Ascending aorta (tissue), 2 donors: ENCODE measurements around the gene RPL7A. TPM values are rescaled to one million over a fixed set of nuclear protein-coding genes. Genes with fewer than 3 reads are reported as not detected.

Experiments used
- DNase-seq, 2 donors: peaks; one replicate each; pipeline ENCODE4 v3.0.0-alpha.2; 2019; ENCODE audit warnings: low spot score in 2 of 2
- H3K27ac ChIP-seq, 2 donors: fragments of 200-600 bp; sonication (generic); one replicate each; pipeline ENCODE4 v1.5.1; 2016 to 2017; ENCODE audit warnings: mild to moderate bottlenecking in 1 of 2
- H3K27me3 ChIP-seq: fragments of 200-600 bp; sonication (generic); one replicate; pipeline ENCODE4 v1.5.1; 2017
- H3K36me3 ChIP-seq, 2 donors: fragments of 200-600 bp; sonication (generic); one replicate each; pipeline ENCODE4 v1.5.1; 2016
- H3K4me1 ChIP-seq, 2 donors: fragments of 200-600 bp; sonication (generic); one replicate each; pipeline ENCODE4 v1.5.1; 2016 to 2017; ENCODE audit warnings: mild to moderate bottlenecking in 1 of 2
- H3K4me3 ChIP-seq, 2 donors: fragments of 200-600 bp; sonication (generic); one replicate each; pipeline ENCODE4 v1.5.1; 2016 to 2017; ENCODE audit warnings: mild to moderate bottlenecking in 1 of 2
- H3K9me3 ChIP-seq, 2 donors: fragments of 200-600 bp; sonication (generic); one replicate each; pipeline ENCODE4 v1.5.1; 2016
- intact Hi-C: fragments of 100-400 bp; cut with DNase I; formaldehyde crosslinking; loops from one replicate; pipeline ENCODE4 v1.15.1; 2023
- total RNA-seq: library from RNA; depleted of rRNA; stranded (reverse); fragments of >200 nt; gene quantifications from one replicate; pipeline ENCODE4 v1.1.0, GENCODE V29; 2016
- TF ChIP-seq, protein P1 (sequence below), 3 experiments: fragments of 200-600 bp in 2 of 3; fragments of 450-650 bp in 1 of 3; sonication (generic) in 2 of 3; IDR thresholded peaks; one replicate each; pipeline ENCODE4 v1.5.1; 2016 to 2019; ENCODE audit warnings: antibody characterized with exemption in 3 of 3, mild to moderate bottlenecking in 1 of 3, moderate library complexity in 1 of 3

Gene RPL7A
- total RNA-seq, 1 donor from 2014 or later, result 1,203 TPM

- intact Hi-C loops, result no loop called here
- TF ChIP-seq, protein P1, sequence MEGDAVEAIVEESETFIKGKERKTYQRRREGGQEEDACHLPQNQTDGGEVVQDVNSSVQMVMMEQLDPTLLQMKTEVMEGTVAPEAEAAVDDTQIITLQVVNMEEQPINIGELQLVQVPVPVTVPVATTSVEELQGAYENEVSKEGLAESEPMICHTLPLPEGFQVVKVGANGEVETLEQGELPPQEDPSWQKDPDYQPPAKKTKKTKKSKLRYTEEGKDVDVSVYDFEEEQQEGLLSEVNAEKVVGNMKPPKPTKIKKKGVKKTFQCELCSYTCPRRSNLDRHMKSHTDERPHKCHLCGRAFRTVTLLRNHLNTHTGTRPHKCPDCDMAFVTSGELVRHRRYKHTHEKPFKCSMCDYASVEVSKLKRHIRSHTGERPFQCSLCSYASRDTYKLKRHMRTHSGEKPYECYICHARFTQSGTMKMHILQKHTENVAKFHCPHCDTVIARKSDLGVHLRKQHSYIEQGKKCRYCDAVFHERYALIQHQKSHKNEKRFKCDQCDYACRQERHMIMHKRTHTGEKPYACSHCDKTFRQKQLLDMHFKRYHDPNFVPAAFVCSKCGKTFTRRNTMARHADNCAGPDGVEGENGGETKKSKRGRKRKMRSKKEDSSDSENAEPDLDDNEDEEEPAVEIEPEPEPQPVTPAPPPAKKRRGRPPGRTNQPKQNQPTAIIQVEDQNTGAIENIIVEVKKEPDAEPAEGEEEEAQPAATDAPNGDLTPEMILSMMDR (IDR thresholded peaks at IDR 0.05), result no peak
Observed at GRCh38 chr9:133383438-133383837, 35.4 kb downstream of the RPL7A start.

DNA sequence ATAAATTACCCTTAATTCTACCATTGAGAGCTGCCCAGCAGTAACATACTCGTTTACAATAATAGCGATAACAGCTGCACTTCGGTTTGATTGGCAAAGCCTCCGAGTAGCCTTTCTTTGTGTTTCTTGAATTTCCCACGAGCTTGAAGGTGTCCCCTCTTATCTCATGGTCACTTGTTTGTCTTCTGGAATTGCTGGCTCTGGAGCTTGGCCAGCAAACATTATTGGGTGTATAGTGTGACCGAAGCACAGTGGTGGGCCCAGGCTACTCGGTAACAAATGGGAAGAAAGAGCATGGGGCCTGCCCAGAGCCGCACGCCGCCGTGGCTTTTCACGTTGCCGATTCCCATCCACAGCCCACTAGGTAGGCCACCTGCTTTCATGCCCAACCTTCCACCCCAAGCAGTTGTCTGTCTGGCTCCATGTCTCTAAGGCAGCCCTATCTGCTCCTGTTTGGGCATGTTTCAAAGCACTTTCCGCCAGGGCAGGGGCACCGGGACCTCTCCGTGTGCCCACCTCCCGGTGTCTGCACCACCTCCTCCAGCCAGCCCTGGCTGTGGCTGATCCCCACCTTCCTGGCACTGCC lies 36.8 kb downstream of the RPL7A start:
- Histone ChIP-seq H3K4me3 (no peak overlapping the region), H3K36me3 (no peaks in the 10 kb centered on the region), H3K9me3 (no peaks in the 10 kb centered on the region), H3K27me3 (no peaks in the 10 kb centered on the region), H3K27ac (no peak overlapping the region), H3K4me1 (no peaks in the 10 kb centered on the region)
- DNase-seq, result no peak
- intact Hi-C loops, result no loop called here
- TF ChIP-seq, protein P1 (IDR thresholded peaks at IDR 0.05), result no peak

More at GRCh38 chr9:133383438-133383837, 35.4 kb downstream of the RPL7A start:
- no peaks in the 10 kb centered on the region for H3K9me3 ChIP-seq
- DNase-seq, result no peak
- no peaks in the 10 kb centered on the region for H3K36me3 ChIP-seq
- no peak overlapping the region for H3K27ac ChIP-seq
- no peaks in the 10 kb centered on the region for H3K4me1 ChIP-seq
- no peaks in the 10 kb centered on the region for H3K27me3 ChIP-seq
- H3K4me3 ChIP-seq, result no peak overlapping the region

GRCh38 chr9:133385452-133385851 lies 37.4 kb downstream of the RPL7A start:
- H3K36me3 ChIP-seq, result no peaks in the 10 kb centered on the region
- DNase-seq, result no peak
- no peak overlapping the region for H3K27ac ChIP-seq
- TF ChIP-seq, protein P1 (IDR thresholded peaks at IDR 0.05), result no peak
- no peaks in the 10 kb centered on the region for H3K27me3 ChIP-seq
- no peaks in the 10 kb centered on the region for H3K9me3 ChIP-seq
- intact Hi-C loops, result no loop called here
- no peak overlapping the region for H3K4me3 ChIP-seq
- no peaks in the 10 kb centered on the region for H3K4me1 ChIP-seq

DNA sequence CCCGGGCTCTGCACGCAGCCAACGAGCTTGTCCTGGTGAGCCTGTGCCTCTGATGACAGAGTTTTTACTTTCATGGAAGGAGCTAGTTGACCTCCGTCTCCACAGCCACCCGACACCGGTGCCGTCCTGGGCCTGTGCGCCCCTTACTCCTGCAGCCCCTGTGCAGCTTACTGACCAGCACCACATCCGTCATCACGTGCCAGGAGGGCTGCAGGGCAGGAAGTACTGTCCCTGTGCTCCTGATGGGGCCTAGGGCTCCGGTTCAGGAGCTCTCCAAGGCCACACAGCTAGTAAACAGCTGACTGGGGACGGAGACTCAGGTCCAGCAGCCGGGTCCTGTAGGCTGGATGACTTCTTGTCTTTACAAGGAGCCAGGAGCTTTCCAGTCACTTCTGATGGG lies 38.3 kb downstream of the RPL7A start:
- Histone ChIP-seq H3K27ac (no peak overlapping the region), H3K36me3 (no peaks in the 10 kb centered on the region), H3K27me3 (no peaks in the 10 kb centered on the region), H3K9me3 (no peaks in the 10 kb centered on the region), H3K4me3 (no peak overlapping the region), H3K4me1 (no peaks in the 10 kb centered on the region)
- TF ChIP-seq, protein P1 (IDR thresholded peaks at IDR 0.05), result no peak
- intact Hi-C loops, result no loop called here
- no peak for DNase-seq

GRCh38 chr9:133387680-133388079 lies 39.7 kb downstream of the RPL7A start:
- no peak overlapping the region for H3K27ac ChIP-seq
- TF ChIP-seq, protein P1 (IDR thresholded peaks at IDR 0.05), result no peak

More at GRCh38 chr9:133387680-133388079, 39.7 kb downstream of the RPL7A start:
- intact Hi-C loops, result no loop called here
- Histone ChIP-seq H3K9me3 (no peaks in the 10 kb centered on the region), H3K36me3 (no peaks in the 10 kb centered on the region), H3K27me3 (no peaks in the 10 kb centered on the region), H3K4me3 (no peak overlapping the region), H3K4me1 (no peaks in the 10 kb centered on the region)
- no peak for DNase-seq
